Right lung (tissue), 10 donors: ENCODE results near the gene ADM. TPM values are rescaled to one million over a fixed set of nuclear protein-coding genes. Genes with fewer than 3 reads are reported as not detected.
"Not testable (repeated sequence)": the region's sequence is repeated elsewhere in the genome, so short reads cannot be mapped to it uniquely, and the experiment has no call there.

Experiments
- DNase-seq, 2 donors: peaks; one replicate each; pipeline ENCODE4 v3.0.0-alpha.2; 2013
- long read RNA-seq, 8 donors: transcript quantifications; one replicate each; lab custom pipeline, GENCODE V29; 2026
- polyA plus RNA-seq, 5 donors: library from polyadenylated mRNA; unstranded; fragments of 120-200 nt; gene quantifications; one replicate each; pipeline versions ENCODE4 v1.2.1 to v1.2.3, GENCODE V29; 2013; ENCODE audit warnings: inconsistent platforms in 1 of 5, low replicate concordance in 1 of 5; ENCODE audit not compliant: insufficient read length in 5 of 5, insufficient read depth in 1 of 5

ADM gene, protein sequence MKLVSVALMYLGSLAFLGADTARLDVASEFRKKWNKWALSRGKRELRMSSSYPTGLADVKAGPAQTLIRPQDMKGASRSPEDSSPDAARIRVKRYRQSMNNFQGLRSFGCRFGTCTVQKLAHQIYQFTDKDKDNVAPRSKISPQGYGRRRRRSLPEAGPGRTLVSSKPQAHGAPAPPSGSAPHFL
- polyA plus RNA-seq: 10 to 100 TPM; 10.2 to 19.4 (median 12.3) TPM
- long read RNA-seq, donor 1, transcript ADM-201 (4 exons, 1,885 nt): major isoform, 10 of 11 reads
- long read RNA-seq, donor 1, partial matches to known transcripts: 0 of 11 reads
- long read RNA-seq, donor 1, other reads (novel, unspliced or antisense): 0 of 11 reads
- long read RNA-seq, donor 2, transcript ADM-201 (4 exons, 1,885 nt): major isoform, 5 of 13 reads
- long read RNA-seq, donor 2, partial matches to known transcripts: 5 of 13 reads
- long read RNA-seq, donor 2, other reads (novel, unspliced or antisense): 0 of 13 reads
- long read RNA-seq, donor 3, transcript ADM-201 (4 exons, 1,885 nt): major isoform, 5 of 6 reads
- long read RNA-seq, donor 3, partial matches to known transcripts: 0 of 6 reads
- long read RNA-seq, donor 3, other reads (novel, unspliced or antisense): 0 of 6 reads
- long read RNA-seq, donor 4, transcript ADM-201 (4 exons, 1,885 nt): major isoform, 8 of 9 reads
- long read RNA-seq, donor 4, partial matches to known transcripts: 0 of 9 reads
- long read RNA-seq, donor 4, other reads (novel, unspliced or antisense): 0 of 9 reads
- long read RNA-seq, donor 5, transcript ADM-201 (4 exons, 1,885 nt): major isoform, 8 of 8 reads
- long read RNA-seq, donor 5, partial matches to known transcripts: 0 of 8 reads
- long read RNA-seq, donor 5, other reads (novel, unspliced or antisense): 0 of 8 reads
- long read RNA-seq, donor 6, partial matches to known transcripts: 0 of 3 reads
- long read RNA-seq, donor 6, other reads (novel, unspliced or antisense): 0 of 3 reads
- long read RNA-seq, donor 7, partial matches to known transcripts: 0 of 5 reads
- long read RNA-seq, donor 7, other reads (novel, unspliced or antisense): 0 of 5 reads
- long read RNA-seq, donor 8, partial matches to known transcripts: 0 of 3 reads
- long read RNA-seq, donor 8, other reads (novel, unspliced or antisense): 0 of 3 reads

DNA sequence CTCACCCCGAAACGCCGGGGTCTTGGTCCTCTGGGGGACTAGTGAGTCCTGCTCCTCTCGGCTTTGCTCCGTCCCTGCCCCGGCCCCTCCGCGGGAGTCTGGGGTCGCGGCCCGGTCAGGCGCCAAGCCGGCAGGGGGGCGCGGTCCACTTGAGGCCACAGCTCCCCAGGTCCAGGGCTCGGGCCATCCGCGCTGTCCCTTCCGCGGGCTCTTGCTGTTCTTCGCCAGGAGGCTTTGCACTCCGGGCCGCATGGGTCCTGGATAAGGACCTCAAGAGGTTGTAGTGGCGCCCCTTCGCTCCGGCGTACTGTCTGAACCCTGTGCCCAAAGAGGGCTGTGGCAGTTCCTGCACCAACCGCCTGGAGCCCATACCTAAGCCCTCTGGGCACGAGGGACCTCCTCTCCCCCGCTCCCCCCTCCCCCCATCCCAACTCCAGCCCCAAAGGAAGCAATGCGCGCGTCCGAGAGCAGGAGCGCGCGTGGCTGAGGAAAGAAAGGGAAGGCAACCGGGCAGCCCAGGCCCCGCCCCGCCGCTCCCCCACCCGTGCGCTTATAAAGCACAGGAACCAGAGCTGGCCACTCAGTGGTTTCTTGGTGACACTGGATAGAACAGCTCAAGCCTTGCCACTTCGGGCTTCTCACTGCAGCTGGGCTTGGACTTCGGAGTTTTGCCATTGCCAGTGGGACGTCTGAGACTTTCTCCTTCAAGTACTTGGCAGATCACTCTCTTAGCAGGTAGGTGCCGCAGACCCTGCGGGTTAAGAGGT lies at the start of gene ADM:
Gene ADM, plus strand, starts transcription at position 579 of the 767 bp plus-strand sequence. CDS start 628 bp downstream, outside the sequence.
- peak; percentile 84 to 87 for DNase-seq

DNA sequence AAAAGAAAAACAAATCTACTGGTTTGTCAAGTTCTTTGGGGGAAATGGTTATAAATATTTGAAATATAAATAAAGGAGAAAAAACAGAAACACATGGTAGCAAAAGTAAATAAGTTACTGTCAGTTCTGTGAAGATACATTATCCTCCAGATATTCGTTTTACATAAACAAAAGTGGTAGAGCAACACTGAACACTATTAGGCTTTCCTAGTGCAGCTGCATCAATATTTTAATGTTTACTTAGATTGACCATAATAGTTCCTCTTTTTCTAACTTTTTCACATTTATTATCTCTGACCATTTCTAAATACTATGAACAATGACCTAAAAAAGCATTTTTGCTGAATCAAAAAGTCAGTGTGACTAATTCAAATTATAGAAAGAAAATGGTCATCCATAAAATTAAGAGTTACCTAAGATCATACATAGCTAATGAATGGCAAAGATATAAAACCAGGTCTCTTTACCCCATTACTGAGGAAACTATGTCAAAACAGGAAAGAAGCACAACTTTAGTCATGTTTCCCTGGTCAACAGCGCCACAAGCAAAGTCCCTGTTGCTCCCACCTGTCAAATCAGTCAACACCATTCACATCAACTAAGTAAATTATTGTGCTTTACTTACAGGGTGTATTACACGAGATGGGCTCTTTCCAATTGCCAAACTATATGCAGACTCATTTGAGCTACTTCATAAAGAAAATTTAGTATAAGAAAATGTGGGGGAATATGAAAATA lies 49.3 kb upstream of the ADM start:
- no peak for DNase-seq

DNA sequence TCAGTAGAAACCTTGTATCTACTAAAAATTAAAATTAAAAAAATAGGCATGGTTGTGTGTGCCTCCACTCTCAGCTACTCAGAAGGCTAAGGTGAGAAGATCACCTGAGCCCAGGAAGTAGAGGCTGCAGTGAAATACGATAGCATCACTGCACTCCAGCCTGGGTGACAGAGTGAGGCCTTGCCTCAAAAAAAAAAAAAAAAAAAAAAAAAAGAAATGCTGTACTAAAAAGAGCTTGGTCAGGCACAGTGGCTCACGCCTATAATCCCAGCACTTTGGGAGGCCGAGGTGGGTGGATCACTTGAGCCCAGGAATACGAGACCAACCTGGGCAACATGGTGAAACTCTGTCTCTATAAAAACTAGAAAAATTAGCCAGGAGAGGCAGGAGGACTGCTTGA lies 47.4 kb upstream of the ADM start:
- no peak for DNase-seq

DNA sequence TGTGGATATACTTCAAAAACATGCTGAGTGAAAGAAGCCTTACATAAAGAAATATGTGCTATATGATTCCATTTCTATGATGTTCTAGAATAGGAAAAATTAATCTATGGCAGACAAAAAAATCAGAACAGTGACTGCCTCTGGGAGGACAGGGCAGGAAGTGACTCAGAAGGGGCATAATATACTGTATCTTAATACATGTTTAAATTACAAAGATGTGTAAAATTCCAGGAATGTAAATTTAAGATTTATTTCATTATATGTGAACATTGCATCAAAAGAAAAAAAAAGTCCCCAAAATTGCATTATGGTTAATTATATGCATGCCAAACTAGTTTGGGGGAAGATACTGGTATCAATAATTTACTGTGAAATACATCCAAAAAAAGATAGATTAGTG lies 43.1 kb upstream of the ADM start:
- no peak for DNase-seq

DNA sequence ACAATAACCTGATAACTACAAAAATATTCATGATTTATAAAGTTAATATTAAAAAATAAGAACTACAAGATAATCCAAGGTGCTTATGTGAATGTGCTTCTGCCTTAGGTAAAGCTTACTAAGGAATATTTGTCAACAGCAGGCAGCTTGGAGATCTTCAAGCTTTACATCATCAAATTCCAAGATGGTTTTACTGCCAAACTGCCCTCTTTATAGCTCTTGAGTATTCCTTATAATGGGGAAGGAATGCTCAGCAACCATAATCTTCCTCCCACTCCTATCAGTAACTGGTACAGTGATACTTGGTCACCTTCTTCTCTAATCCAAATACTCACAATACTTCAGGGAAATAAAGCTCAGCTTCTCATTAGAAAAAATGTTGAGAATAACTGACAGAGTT lies 40.9 kb upstream of the ADM start:
- DNase-seq: no peak

DNA sequence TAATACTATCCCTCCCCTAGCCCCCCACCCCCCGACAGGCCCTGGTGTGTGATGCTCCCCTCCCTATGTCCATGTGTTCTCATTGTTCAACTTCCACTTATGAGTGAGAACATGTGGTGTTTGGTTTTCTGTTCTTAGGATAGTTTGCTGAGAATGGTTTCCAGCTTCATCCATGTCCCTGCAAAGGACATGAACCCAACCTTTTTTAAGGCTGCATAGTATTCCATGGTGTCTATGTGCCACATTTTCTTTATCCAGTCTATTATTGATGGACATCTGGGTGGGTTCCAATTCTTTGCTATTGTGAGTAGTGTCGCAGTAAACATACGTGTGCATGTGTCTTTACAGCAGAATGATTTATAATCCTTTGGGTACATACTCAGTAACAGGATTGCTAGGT lies 40.2 kb upstream of the ADM start:
- not testable (repeated sequence) for DNase-seq

DNA sequence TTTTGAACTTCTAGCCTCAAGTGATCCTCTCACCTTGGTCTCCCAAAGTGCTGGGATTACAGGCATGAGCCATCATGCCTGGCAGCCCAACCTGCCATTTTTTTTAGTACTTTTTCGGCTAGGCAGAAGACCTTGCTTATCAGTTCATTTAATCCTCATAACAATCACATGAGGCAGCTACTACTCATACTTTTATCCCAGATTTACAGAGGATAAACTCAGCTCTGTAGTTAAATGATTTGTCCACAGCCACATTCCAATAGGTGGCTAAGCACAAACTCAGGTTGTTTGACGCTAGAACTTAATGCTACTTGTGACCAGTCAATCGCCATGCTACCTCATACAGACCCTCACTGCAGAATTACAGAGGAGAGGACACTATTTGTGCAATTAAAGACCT lies 38.9 kb upstream of the ADM start:
- no peak for DNase-seq

DNA sequence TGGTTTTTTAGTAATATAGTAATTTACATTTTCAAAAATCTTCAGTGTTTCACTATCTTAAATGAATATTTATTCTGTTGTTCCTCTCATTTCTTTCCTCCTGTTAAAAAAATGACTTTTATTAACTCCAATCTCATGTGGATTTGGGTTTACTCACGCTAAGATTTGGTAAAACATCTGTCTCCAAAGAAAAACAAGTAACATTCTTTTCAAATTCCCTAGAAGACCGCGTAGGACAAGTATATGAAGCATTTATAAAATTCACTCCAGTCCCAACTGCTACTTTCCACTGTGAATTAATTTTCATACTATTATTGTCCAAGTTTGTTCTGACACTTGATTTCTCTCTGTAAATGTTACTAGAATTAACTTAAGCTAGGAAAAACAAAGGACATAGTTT lies 37.1 kb upstream of the ADM start:
- DNase-seq: no peak

DNA sequence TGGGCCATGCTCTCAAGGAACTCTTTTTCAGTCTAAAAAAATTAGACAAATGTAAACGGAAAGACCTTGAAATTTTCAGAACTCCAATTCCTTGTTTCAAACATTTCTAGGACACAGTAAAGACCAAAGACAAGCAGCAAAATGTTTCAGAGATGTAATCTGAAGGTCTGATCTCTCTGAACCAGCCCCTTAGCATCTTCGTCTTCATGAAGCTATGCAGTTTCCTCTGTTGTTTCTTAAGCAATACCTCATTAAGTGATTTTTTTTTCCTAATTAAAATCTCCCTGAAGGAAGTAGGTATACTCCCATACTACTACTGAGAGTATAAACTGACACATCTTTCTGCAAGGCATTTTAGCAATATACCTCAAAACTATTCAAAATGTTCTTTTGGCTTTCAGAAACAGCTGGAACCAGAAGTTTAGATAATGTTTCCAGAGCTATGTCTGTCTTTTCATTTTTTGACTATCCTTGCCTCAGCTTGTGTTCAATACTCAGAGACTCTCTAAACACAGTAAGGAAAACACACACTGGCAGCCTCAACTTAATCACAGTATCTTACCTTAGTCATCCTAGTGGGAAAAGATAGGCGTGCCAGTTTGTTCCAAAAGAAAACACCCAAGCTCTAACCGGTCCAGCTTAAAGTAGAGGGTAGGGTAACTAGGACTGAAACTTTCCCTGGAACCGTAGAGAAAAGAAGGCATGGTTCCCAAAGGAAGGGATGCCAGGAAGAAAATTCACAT lies 36.0 kb upstream of the ADM start:
- DNase-seq: no peak

DNA sequence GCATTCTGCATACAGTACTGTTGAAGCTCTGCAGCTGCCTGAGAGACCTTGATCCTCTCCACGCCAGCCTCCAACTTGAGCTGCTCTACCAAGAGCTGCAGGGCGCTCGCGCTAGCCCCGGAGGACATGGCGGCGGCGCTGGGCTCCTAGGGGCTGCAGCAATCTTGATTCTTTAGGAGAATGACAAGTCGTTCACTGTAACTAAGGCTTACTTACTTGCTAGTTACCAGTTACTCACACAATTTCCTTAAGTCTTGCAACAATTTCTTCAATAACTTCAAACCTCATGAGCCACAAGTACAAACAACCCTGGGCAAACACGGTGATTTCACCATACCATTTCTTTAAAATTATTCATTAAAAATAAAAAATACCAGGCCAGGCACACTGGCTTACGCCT lies 32.7 kb upstream of the ADM start:
- DNase-seq: no peak

DNA sequence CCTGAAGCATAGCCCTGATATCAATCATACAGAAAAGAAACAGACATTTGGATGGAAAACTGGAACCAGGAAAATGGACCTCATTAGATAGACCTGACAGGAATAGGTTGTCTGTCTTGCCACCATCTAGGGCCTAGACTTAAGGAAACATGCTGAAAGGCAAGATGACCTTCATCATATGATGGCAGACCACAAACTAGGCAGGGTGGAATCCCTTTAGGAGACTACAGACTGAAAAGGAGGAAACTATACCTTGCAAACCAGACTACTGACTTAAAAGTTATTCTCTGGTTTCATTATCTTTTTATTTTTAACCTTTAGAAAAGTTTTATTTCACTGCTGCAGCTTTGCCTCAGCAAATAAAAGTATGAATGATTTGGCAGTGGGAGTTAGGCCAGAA lies 31.1 kb upstream of the ADM start:
- DNase-seq: no peak

DNA sequence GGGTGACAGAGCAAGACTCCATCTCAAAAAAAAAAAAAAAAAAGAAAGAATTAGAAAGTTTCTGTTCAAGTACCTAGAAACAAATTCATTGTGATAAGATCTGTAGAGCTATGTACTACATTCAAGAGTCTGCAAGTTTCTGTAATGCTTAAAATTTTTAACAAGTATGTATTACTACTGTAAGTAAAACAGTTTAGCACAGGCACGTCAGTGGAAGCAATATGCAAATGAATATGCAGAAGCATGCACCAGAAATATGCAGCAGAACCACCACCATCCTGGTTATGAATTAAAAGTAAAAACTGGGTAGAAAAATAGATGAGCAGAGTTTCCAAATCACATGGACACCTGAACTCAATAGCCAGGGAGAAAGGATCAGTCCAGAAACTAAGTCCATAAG lies 30.1 kb upstream of the ADM start:
- DNase-seq: no peak

DNA sequence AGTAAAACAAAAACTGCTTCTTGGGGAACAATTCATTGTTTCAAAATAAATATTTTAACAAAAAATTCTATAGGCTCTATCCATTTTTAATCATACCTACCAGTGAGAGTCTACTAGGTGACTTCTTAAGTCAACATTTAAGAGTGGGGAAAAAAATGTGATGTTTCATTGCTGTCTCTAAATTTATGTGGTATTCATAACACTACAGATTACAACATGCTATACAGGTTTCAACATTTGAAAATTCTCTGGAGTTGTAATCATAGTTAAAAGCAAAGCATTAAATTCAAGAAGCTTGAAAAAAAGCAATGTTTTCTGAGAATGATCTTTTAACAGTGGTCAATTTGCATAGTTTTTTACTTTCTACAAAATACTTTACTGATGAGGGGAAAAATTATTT lies 29.2 kb upstream of the ADM start:
- no peak for DNase-seq

DNA sequence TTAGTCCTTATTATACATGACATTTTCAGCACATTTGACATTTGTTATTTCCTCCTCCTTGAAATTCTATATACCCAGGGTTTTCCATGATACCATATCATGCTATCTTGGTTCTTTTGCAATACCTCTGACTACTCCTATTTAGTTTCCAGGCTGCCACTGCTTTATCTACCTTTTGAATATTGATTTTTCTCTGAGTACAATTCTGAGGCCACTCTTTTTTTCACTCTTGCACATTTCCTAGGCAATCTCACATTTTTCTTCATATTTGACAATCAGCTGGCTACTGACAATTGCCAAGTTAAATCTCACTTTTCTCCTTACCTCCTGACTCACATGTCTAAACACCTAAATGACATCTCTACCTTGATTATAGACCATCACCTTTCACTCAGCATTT lies 22.8 kb upstream of the ADM start:
- DNase-seq: no peak

DNA sequence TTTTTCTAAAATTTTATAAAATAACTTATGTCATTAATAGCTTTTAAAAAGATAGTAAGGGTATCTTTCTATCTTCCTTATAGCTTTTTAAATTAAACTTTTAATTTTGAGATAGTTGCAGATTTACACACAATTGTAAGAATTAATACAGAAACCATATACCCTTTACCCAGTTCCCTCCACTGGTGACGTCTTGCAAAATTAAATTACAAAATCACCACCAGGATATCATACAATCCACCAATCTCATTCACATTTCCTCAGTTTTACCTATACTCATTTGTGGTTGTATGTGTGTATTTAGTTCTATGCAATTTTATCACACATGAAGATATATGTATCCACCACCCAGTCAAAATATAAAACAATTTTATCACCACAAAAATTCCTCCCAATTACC lies 20.9 kb upstream of the ADM start:
- no peak for DNase-seq

DNA sequence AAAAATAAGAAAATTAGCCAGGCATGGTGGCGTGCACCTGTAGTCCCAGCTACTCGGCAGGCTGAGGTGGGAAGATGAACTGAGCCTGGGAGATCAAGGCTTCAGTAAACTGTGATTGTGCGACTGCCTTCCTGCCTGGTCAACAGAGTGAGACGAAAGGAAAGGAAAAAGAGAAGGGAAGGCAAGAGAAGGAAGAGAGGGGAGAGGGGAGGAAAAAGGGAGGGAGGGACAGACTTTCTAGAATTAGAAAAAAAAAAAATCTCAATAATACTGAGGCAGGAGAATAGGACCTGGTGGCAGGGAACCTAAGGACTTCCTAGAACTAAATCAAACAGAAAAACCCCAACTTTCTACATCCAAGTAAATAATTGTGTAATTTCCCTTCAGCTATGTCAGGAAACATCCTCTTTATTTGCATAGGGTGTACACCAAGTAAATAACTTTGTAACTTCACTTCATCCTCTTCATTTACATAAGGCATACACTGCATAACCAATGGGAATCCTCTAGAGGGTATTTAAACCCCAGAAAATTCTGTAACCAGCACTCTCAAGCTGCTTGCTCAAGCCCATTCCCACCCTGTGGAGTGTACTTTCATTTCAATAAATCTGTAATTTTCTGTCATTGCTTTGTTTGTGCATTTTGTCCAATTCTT lies 19.6 kb upstream of the ADM start:
- no peak for DNase-seq

DNA sequence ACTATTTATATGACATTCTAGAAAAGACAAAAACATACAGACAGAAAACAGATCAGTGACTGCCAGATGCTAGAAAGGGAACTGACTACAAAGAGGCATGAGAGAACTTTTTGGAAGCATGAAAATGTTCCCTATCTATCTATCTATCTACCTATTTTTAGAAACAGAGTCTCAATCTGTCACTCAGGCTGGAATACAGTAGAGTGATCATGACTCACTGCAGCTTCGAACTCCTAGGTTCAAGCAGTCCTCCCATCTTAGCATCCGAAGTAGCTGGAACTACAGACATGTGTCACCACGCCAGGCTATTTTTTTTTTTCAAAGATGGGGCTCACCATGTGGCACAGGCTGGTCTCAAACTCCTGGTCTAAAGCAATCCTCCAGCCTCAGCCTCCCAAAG lies 17.7 kb upstream of the ADM start:
- DNase-seq: no peak

DNA sequence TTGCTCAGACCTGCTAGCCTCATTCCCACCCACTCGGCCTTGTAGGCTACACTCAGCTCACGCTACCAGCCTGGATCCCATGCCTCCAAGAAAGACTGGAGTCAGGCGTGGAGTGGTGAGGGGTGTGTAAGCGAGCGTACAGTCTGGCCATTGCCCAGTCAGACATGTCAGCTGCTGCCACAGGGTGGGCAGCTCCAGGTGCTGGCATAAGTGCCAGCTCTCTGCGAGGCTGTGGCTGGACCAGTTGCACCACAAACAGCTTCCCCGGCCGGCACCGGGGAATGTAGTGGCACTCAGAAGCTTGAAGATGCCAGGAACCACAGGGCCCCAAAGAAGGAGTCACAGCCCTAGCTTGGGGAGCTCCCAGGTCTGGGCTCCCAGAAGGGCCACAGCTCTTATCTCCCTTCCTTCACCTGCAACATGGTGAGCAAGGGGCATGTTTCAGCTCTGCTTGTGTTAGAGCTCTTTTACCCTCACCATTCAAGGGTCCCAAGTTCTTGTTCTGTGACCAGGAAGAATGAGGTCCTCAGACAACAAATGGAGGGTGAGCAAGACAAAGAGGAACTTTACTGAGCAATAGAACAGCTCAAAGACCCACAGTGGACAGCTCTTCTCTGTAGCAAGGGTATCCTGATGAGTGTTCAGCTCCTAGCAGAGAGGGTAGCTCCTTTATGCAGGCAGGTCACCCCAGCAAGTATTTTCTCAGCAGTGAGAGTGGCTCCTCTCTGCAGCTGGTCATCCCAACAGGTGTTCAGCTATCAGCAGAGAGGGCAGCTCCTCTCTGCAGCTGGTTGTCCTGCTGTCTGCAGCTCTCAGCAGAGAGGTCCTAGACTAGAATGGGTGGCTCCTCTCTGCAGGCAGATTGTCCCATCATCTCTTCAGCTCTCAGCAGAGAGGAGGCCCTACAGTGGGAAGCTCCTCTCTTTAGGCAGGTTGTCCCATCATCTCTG lies 16.8 kb upstream of the ADM start:
- no peak for DNase-seq
